CD4-positive, alpha-beta T cell treated with Interleukin-4 for 1 hour (primary cell): ENCODE data around the gene HSPA12B.

Experiments
- DNase-seq, 2 donors: peaks; one replicate each; pipeline ENCODE4 v3.0.0-alpha.2; 2020 to 2022

Gene HSPA12B

GRCh38 chr20:3705970-3706739 is 26.3 kb upstream of the HSPA12B start:
- DNase-seq: no peak

GRCh38 chr20:3706774-3707507 is 25.5 kb upstream of the HSPA12B start:
- no peak for DNase-seq

GRCh38 chr20:3707508-3707899 is 25.0 kb upstream of the HSPA12B start:
- DNase-seq: no peak

GRCh38 chr20:3710011-3710466 is 22.4 kb upstream of the HSPA12B start:
- no peak for DNase-seq

GRCh38 chr20:3710703-3711483 is 21.6 kb upstream of the HSPA12B start:
- DNase-seq: peak; percentile 54 to 65

- DNase-seq: no peak
Measured at GRCh38 chr20:3711484-3711941, 21.0 kb upstream of the HSPA12B start.

- DNase-seq: peak; percentile 13 to 66
Measured at GRCh38 chr20:3712279-3712873, 20.1 kb upstream of the HSPA12B start, which contains the start of gene SIGLEC1. Gene SIGLEC1 (minus strand): TSS chr20:3712600. CDS start chr20:3707128, 5,472 bp downstream.

- DNase-seq: peak in 1 of 2 donors; percentile 28
Measured at GRCh38 chr20:3714092-3714491, 18.4 kb upstream of the HSPA12B start.

- DNase-seq: peak; percentile 21 to 30
Measured at GRCh38 chr20:3716195-3716834, 16.2 kb upstream of the HSPA12B start.

GRCh38 chr20:3719046-3719445 is 13.4 kb upstream of the HSPA12B start:
- DNase-seq: no peak

- DNase-seq: no peak
Measured at GRCh38 chr20:3720068-3720467, 12.4 kb upstream of the HSPA12B start.

- no peak for DNase-seq
Measured at GRCh38 chr20:3720626-3721025, 11.9 kb upstream of the HSPA12B start.

GRCh38 chr20:3721912-3722311 is 10.6 kb upstream of the HSPA12B start:
- no peak for DNase-seq

- DNase-seq: no peak
Measured at GRCh38 chr20:3723284-3723683, 9.2 kb upstream of the HSPA12B start.

- no peak for DNase-seq
Measured at GRCh38 chr20:3724356-3724755, 8.1 kb upstream of the HSPA12B start.

GRCh38 chr20:3727401-3728021 is 5.0 kb upstream of the HSPA12B start:
- DNase-seq: no peak

GRCh38 chr20:3728354-3728753 is 4.1 kb upstream of the HSPA12B start:
- no peak for DNase-seq

GRCh38 chr20:3728876-3729275 is 3.6 kb upstream of the HSPA12B start:
- DNase-seq: no peak

GRCh38 chr20:3729378-3729777 is 3.1 kb upstream of the HSPA12B start:
- no peak for DNase-seq

GRCh38 chr20:3729811-3730540 is 2.5 kb upstream of the HSPA12B start:
- DNase-seq: no peak
